GM23338 (cell line): ENCODE measurements around the gene ZNF236.

Source experiments
- CREB1 ChIP-seq: fragments of 250-450 bp; sonication (Bioruptor Pico); IDR thresholded peaks from 2 replicates; pipeline ENCODE4 v1.5.0; 2020; ENCODE audit warnings: low read depth, mild to moderate bottlenecking, moderate library complexity
- CTCF ChIP-seq, 2 experiments: fragments of 200-600 bp in 1 of 2; sonication (generic) in 1 of 2; conservative IDR thresholded peaks; 2 replicates each; pipeline versions ENCODE4 v1.5.1 to v1.6.1; 2016 to 2017; ENCODE audit warnings: antibody characterized with exemption in 2 of 2, low read depth in 2 of 2, mild to moderate bottlenecking in 2 of 2, moderate library complexity in 1 of 2
- ETS1 ChIP-seq: IDR thresholded peaks from 2 replicates; pipeline ENCODE4 v1.6.1; 2016; ENCODE audit warnings: antibody characterized with exemption
- EZH2 ChIP-seq: fragments of 200-600 bp; sonication (generic); IDR thresholded peaks from one replicate; pipeline ENCODE4 v1.8.0; 2017; ENCODE audit warnings: antibody characterized with exemption, mild to moderate bottlenecking, low read depth; ENCODE audit not compliant: unreplicated experiment
- EZH2phosphoT487 ChIP-seq: fragments of 200-600 bp; sonication (generic); IDR thresholded peaks from one replicate; pipeline ENCODE4 v1.8.1; 2018; ENCODE audit warnings: antibody characterized with exemption; ENCODE audit not compliant: unreplicated experiment
- POLR2AphosphoS5 ChIP-seq: IDR thresholded peaks from 2 replicates; pipeline ENCODE4 v1.6.1; 2016; ENCODE audit warnings: antibody characterized with exemption, low read depth
- STAT1 ChIP-seq: IDR thresholded peaks from one replicate; pipeline ENCODE4 v1.6.1; 2016; ENCODE audit warnings: antibody characterized with exemption; ENCODE audit not compliant: unreplicated experiment
- ZNF114 ChIP-seq: fragments of 250-450 bp; sonication (Bioruptor Pico); IDR thresholded peaks from 2 replicates; pipeline ENCODE4 v1.5.0; 2020; ENCODE audit warnings: mild to moderate bottlenecking, moderate library complexity
- ZNF331 ChIP-seq: fragments of 250-450 bp; sonication (Bioruptor Pico); IDR thresholded peaks from 2 replicates; pipeline ENCODE4 v1.5.0; 2020; ENCODE audit warnings: low read depth, mild to moderate bottlenecking, moderate library complexity
- TF ChIP-seq, protein P1 (sequence below): IDR thresholded peaks from one replicate; pipeline ENCODE4 v1.6.1; 2018; ENCODE audit warnings: antibody characterized with exemption; ENCODE audit not compliant: unreplicated experiment

- TF ChIP-seq CTCF (conservative IDR thresholded peaks at IDR 0.05; ENCODE audit: low read depth in 2 of 2), result no peak
- TF ChIP-seq EZH2, result no peak
- no peak for TF ChIP-seq STAT1
- TF ChIP-seq ETS1, result no peak
- TF ChIP-seq ZNF114 (CRISPR knock-in tag), result no peak
- no peak for TF ChIP-seq CREB1 (CRISPR knock-in tag)
- TF ChIP-seq EZH2phosphoT487, result no peak
- no peak for TF ChIP-seq POLR2AphosphoS5
- TF ChIP-seq, protein P1, sequence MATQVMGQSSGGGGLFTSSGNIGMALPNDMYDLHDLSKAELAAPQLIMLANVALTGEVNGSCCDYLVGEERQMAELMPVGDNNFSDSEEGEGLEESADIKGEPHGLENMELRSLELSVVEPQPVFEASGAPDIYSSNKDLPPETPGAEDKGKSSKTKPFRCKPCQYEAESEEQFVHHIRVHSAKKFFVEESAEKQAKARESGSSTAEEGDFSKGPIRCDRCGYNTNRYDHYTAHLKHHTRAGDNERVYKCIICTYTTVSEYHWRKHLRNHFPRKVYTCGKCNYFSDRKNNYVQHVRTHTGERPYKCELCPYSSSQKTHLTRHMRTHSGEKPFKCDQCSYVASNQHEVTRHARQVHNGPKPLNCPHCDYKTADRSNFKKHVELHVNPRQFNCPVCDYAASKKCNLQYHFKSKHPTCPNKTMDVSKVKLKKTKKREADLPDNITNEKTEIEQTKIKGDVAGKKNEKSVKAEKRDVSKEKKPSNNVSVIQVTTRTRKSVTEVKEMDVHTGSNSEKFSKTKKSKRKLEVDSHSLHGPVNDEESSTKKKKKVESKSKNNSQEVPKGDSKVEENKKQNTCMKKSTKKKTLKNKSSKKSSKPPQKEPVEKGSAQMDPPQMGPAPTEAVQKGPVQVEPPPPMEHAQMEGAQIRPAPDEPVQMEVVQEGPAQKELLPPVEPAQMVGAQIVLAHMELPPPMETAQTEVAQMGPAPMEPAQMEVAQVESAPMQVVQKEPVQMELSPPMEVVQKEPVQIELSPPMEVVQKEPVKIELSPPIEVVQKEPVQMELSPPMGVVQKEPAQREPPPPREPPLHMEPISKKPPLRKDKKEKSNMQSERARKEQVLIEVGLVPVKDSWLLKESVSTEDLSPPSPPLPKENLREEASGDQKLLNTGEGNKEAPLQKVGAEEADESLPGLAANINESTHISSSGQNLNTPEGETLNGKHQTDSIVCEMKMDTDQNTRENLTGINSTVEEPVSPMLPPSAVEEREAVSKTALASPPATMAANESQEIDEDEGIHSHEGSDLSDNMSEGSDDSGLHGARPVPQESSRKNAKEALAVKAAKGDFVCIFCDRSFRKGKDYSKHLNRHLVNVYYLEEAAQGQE, result no peak
- no peak for TF ChIP-seq ZNF331 (CRISPR knock-in tag)
These were observed 91.2 kb downstream of the ZNF236 start for GRCh38 chr18:76913583-76913982.
